ENCODE data around the gene RGPD6.
"Not testable (repeated sequence)": the region's sequence is repeated elsewhere in the genome, so short reads cannot be mapped to it uniquely, and the experiment has no call there.

DNA sequence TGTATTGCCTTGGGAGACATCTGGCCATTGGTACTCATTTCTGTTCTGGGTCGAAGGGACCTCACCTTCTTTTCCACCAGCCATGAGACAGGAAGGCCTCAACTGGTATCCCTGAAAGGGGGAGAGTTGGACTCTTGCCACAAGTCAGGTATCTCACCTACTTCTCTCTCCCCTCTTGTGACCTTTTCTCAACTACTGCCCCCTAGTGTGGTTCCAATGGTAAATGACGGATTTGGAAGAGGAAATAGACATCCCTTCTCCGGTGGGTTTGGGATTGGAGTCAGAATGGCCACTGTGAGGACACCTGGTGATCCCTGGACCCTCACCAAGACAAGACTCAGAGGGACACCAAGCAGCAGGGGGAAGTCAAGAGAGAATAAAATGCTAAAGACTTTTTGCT, 82.5 kb downstream of the RGPD6 start:
- not testable (repeated sequence) for TF ChIP-seq CTCF (conservative IDR thresholded peaks at IDR 0.05; ENCODE audit: low read depth, low read length); EZH2 (IDR thresholded peaks at IDR 0.05; ENCODE audit: low read length, unreplicated experiment)
